Peyer's patch (tissue), 4 donors: ENCODE measurements around the gene RAB20.

Source experiments
- CTCF ChIP-seq, 6 experiments: fragments of 450-650 bp in 4 of 6; fragments of 200-600 bp in 2 of 6; sonication (generic) in 1 of 6; IDR thresholded peaks; one replicate each; pipeline ENCODE4 v1.5.1; 2017 to 2019; ENCODE audit warnings: antibody characterized with exemption in 6 of 6, mild to moderate bottlenecking in 3 of 6, moderate library complexity in 1 of 6
- POLR2A ChIP-seq, 2 donors: fragments of 450-650 bp; IDR thresholded peaks; one replicate each; pipeline ENCODE4 v1.5.1; 2017; ENCODE audit warnings: antibody characterized with exemption in 2 of 2, mild to moderate bottlenecking in 2 of 2, moderate library complexity in 2 of 2

DNA sequence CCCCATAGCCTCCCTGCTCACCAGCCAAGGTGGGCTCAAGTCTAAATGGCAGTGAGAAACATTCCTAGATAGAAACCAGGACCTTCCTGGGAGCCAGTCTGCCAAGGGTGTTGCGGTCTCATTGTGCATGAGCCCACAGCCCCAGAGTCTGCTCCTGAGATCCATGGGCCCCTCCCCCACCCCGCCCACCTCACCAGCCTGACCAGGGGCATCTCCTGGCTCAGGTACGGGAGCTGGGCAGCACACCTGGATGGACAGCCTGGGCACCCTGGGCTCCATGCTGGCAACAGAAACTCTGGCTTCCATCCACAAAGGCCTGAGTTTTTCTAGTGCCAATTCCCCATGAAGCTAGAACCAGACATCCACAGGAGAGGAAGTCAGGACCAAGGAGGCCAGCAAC is 65.6 kb downstream of the RAB20 start:
- TF ChIP-seq CTCF (IDR thresholded peaks at IDR 0.05) (no peak), POLR2A (IDR thresholded peaks at IDR 0.05) (no peak)
